ENCODE measurements around the gene ZNF624.
"Not testable (repeated sequence)": the region's sequence is repeated elsewhere in the genome, so short reads cannot be mapped to it uniquely, and the experiment has no call there.

DNA sequence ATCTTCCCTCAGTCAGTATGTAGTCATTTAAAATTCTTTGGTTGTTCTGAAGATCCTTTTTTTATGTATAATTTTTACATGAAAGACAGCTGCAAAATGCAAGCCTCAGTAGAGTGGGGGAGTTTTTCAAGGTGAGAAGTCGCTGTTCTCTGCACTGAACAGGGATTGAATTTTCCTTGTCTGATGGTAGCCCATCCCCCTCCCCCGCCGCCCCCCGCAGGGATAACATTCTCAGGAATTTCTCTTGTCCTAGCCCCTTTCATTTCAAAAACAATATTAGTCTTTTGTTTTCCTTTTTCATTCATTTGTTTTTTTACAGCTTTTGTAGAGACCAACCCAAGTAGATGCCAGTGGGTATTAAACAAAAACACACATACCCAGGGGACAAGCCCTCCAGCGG, 33.5 kb upstream of the ZNF624 start:
- TF ChIP-seq ZNF274 (IDR thresholded peaks at IDR 0.05; ENCODE audit: low read depth, low read length); YY1 (IDR thresholded peaks at IDR 0.05; ENCODE audit: insufficient read depth, insufficient read length); SUZ12 (IDR thresholded peaks at IDR 0.05; ENCODE audit: extremely low read depth, insufficient read depth, insufficient read length): not testable (repeated sequence)
